Astrocyte (in vitro differentiated cells and primary cell): ENCODE data around the gene KIF26B. TPM values are rescaled to one million over a fixed set of nuclear protein-coding genes. Genes with fewer than 3 reads are reported as not detected.

ENCODE experiments used
- DNase-seq: peaks from one replicate; pipeline ENCODE4 v3.0.0-alpha.2; 2010; ENCODE audit warnings: low read depth
- FAIRE-seq: peaks from 2 replicates; lab custom pipeline; 2011; peaks lifted over from hg19 to GRCh38; lab: Jason Lieb, UNC
- H2AFZ ChIP-seq: 2 replicates; pipeline ENCODE4 v1.6.0; 2012; ENCODE audit warnings: low read depth, low read length, inconsistent platforms
- H3K27ac ChIP-seq: 2 replicates; pipeline ENCODE4 v1.5.1; 2011; ENCODE audit warnings: low read depth, low read length, inconsistent platforms
- H3K27me3 ChIP-seq: 2 replicates; pipeline ENCODE4 v1.6.0; 2011; ENCODE audit warnings: low read length, inconsistent platforms; ENCODE audit not compliant: insufficient read depth
- H3K36me3 ChIP-seq: 2 replicates; pipeline ENCODE4 v1.5.1; 2011; ENCODE audit warnings: low read length, inconsistent platforms; ENCODE audit not compliant: insufficient read depth
- H3K4me1 ChIP-seq: 2 replicates; pipeline ENCODE4 v1.5.1; 2011; ENCODE audit warnings: low read length, inconsistent platforms; ENCODE audit not compliant: insufficient read depth
- H3K4me2 ChIP-seq: 2 replicates; pipeline ENCODE4 v1.6.0; 2012; ENCODE audit warnings: low read length, inconsistent platforms
- H3K4me3 ChIP-seq: 2 replicates; pipeline ENCODE4 v1.5.1; 2011; ENCODE audit warnings: low read depth, mild to moderate bottlenecking, low read length, inconsistent platforms; ENCODE audit not compliant: insufficient read depth
- H3K79me2 ChIP-seq: 2 replicates; pipeline ENCODE4 v1.6.0; 2012; ENCODE audit warnings: mild to moderate bottlenecking, low read length, inconsistent platforms; ENCODE audit not compliant: insufficient read depth
- H3K9ac ChIP-seq: 2 replicates; pipeline ENCODE4 v1.6.0; 2012; ENCODE audit warnings: mild to moderate bottlenecking, low read length, inconsistent platforms
- H3K9me3 ChIP-seq: 2 replicates; pipeline ENCODE4 v1.5.1; 2012; ENCODE audit warnings: low read depth, mild to moderate bottlenecking, low read length, inconsistent platforms; ENCODE audit not compliant: insufficient read depth
- H4K20me1 ChIP-seq: 2 replicates; pipeline ENCODE4 v1.6.0; 2012; ENCODE audit warnings: low read length, inconsistent platforms; ENCODE audit not compliant: insufficient read depth
- H3K27ac Mint-ChIP-seq: one replicate; pipeline ENCODE4 v1.8.0; 2021; ENCODE audit warnings: mild to moderate bottlenecking, mixed read lengths; ENCODE audit not compliant: unreplicated experiment
- H3K27me3 Mint-ChIP-seq: one replicate; pipeline ENCODE4 v1.8.0; 2021; ENCODE audit warnings: low read depth, mixed read lengths; ENCODE audit not compliant: unreplicated experiment
- H3K36me3 Mint-ChIP-seq: one replicate; pipeline ENCODE4 v1.8.0; 2021; ENCODE audit warnings: low read depth, mixed read lengths; ENCODE audit not compliant: unreplicated experiment
- H3K4me1 Mint-ChIP-seq: one replicate; pipeline ENCODE4 v1.8.0; 2021; ENCODE audit warnings: low read depth, mixed read lengths; ENCODE audit not compliant: unreplicated experiment
- H3K4me3 Mint-ChIP-seq: one replicate; pipeline ENCODE4 v1.8.0; 2021; ENCODE audit warnings: mild to moderate bottlenecking, moderate library complexity, mixed read lengths; ENCODE audit not compliant: unreplicated experiment
- H3K9me3 Mint-ChIP-seq: one replicate; pipeline ENCODE4 v1.8.0; 2021; ENCODE audit warnings: mild to moderate bottlenecking, mixed read lengths; ENCODE audit not compliant: unreplicated experiment
- CTCF ChIP-seq: IDR thresholded peaks from 2 replicates; pipeline ENCODE4 v1.5.1; 2011; ENCODE audit warnings: low read depth, mild to moderate bottlenecking, inconsistent platforms, low read length, moderate library complexity; ENCODE audit not compliant: insufficient read depth
- EZH2 ChIP-seq: IDR thresholded peaks from 2 replicates; pipeline ENCODE4 v1.6.1; 2012; ENCODE audit warnings: mild to moderate bottlenecking, low read length, inconsistent platforms; ENCODE audit not compliant: insufficient read depth
- total RNA-seq: library from RNA; stranded (reverse); gene quantifications from 2 replicates; pipeline ENCODE4 v1.2.1, GENCODE V29; 2021

The KIF26B gene
- total RNA-seq, 1 donor from 2014 or later = 6.8 TPM

- peaks cover 4% of the 10 kb centered on the region for H3K79me2 ChIP-seq
- no peaks in the 10 kb centered on the region for H3K27me3 ChIP-seq
- no peak overlapping the region for H3K27ac ChIP-seq
- Mint-ChIP-seq H3K4me3 (no peak overlapping the region), H3K27ac (no peak overlapping the region), H3K27me3 (no peaks in the 10 kb centered on the region), H3K36me3 (peaks cover 11% of the 10 kb centered on the region), H3K4me1 (peaks cover 17% of the 10 kb centered on the region), H3K9me3 (peaks cover 1% of the 10 kb centered on the region)
- peaks cover 53% of the 10 kb centered on the region for H4K20me1 ChIP-seq
- TF ChIP-seq EZH2 (no peak), CTCF (no peak)
- no peak for DNase-seq
- no peak overlapping the region for H3K9ac ChIP-seq
- H2AFZ ChIP-seq = no peak overlapping the region
- H3K4me3 ChIP-seq = no peak overlapping the region
- H3K36me3 ChIP-seq = no peaks in the 10 kb centered on the region
- no peak for FAIRE-seq
- H3K9me3 ChIP-seq = no peaks in the 10 kb centered on the region
- no peaks in the 10 kb centered on the region for H3K4me1 ChIP-seq
- H3K4me2 ChIP-seq = no peak overlapping the region
Measured at GRCh38 chr1:245184779-245185178, 30.0 kb downstream of the KIF26B start.

GRCh38 chr1:245188403-245188802 lies 33.6 kb downstream of the KIF26B start:
- peaks cover 4% of the 10 kb centered on the region for H3K79me2 ChIP-seq
- no peak overlapping the region for H2AFZ ChIP-seq
- H3K4me1 ChIP-seq = no peaks in the 10 kb centered on the region
- H3K27me3 ChIP-seq = no peaks in the 10 kb centered on the region
- H3K27me3 Mint-ChIP-seq = no peaks in the 10 kb centered on the region
- no peak for FAIRE-seq
- no peak overlapping the region for H3K4me3 Mint-ChIP-seq
- no peak for TF ChIP-seq EZH2
- no peak for TF ChIP-seq CTCF
- no peak for DNase-seq
- no peak overlapping the region for H3K27ac ChIP-seq
- peaks cover 9% of the 10 kb centered on the region for H3K36me3 Mint-ChIP-seq
- peaks cover 3% of the 10 kb centered on the region for H3K4me1 Mint-ChIP-seq
- H3K27ac Mint-ChIP-seq = no peak overlapping the region
- no peak overlapping the region for H3K4me3 ChIP-seq
- H4K20me1 ChIP-seq = peaks cover 36% of the 10 kb centered on the region
- H3K9me3 ChIP-seq = no peaks in the 10 kb centered on the region
- H3K4me2 ChIP-seq = no peak overlapping the region
- no peaks in the 10 kb centered on the region for H3K36me3 ChIP-seq
- peaks cover 1% of the 10 kb centered on the region for H3K9me3 Mint-ChIP-seq
- H3K9ac ChIP-seq = no peak overlapping the region

GRCh38 chr1:245195398-245195797 lies 40.6 kb downstream of the KIF26B start:
- H3K79me2 ChIP-seq = no peaks in the 10 kb centered on the region
- H3K4me3 Mint-ChIP-seq = no peak overlapping the region
- peaks cover 4% of the 10 kb centered on the region for H3K27me3 Mint-ChIP-seq
- no peaks in the 10 kb centered on the region for H3K36me3 ChIP-seq
- H4K20me1 ChIP-seq = peaks cover 20% of the 10 kb centered on the region
- H3K4me2 ChIP-seq = no peak overlapping the region
- H2AFZ ChIP-seq = no peak overlapping the region
- FAIRE-seq (no peak), DNase-seq (no peak)
- no peak overlapping the region for H3K4me3 ChIP-seq
- no peak for TF ChIP-seq EZH2
- no peak for TF ChIP-seq CTCF
- H3K9me3 ChIP-seq = no peaks in the 10 kb centered on the region
- peaks cover 13% of the 10 kb centered on the region for H3K4me1 Mint-ChIP-seq
- no peak overlapping the region for H3K27ac ChIP-seq
- no peaks in the 10 kb centered on the region for H3K27me3 ChIP-seq
- peaks cover 12% of the 10 kb centered on the region for H3K36me3 Mint-ChIP-seq
- H3K9me3 Mint-ChIP-seq = no peaks in the 10 kb centered on the region
- H3K9ac ChIP-seq = no peak overlapping the region
- no peak overlapping the region for H3K27ac Mint-ChIP-seq
- H3K4me1 ChIP-seq = peaks cover 5% of the 10 kb centered on the region
